Sigmoid colon (tissue), 3 donors: ENCODE measurements around the gene BPIFB3.

ENCODE experiments used
- POLR2A ChIP-seq, 2 donors: fragments of 450-650 bp; IDR thresholded peaks; one replicate each; pipeline ENCODE4 v1.6.1; 2016; ENCODE audit warnings: antibody characterized with exemption in 2 of 2, mild to moderate bottlenecking in 2 of 2, moderate library complexity in 2 of 2
- TF ChIP-seq, protein P1 (sequence below), 4 experiments: fragments of 450-650 bp in 3 of 4; fragments of 200-600 bp in 1 of 4; IDR thresholded peaks; one replicate each; pipeline ENCODE4 v1.5.1; 2016 to 2019; ENCODE audit warnings: antibody characterized with exemption in 4 of 4, mild to moderate bottlenecking in 3 of 4, moderate library complexity in 2 of 4

DNA sequence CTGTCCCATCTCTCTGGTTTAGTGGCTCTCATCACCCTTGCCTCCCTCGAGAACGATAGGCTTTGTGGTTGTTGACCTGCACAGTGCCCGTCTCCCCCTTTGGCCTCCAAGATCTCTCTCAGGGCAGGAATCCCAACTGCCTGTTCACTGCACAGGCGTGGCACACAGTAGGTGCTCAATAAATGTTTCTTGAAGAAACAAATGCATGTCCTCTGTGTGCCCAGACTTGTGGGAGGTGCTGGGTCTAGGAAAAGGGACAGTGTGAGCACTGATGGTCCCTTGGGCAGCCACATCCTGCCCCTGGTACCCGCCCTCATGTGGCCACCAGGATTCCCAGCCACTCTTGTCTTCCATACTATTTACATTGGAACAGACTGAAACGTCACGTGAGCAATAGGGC is 24.8 kb upstream of the BPIFB3 start:
- TF ChIP-seq, protein P1, sequence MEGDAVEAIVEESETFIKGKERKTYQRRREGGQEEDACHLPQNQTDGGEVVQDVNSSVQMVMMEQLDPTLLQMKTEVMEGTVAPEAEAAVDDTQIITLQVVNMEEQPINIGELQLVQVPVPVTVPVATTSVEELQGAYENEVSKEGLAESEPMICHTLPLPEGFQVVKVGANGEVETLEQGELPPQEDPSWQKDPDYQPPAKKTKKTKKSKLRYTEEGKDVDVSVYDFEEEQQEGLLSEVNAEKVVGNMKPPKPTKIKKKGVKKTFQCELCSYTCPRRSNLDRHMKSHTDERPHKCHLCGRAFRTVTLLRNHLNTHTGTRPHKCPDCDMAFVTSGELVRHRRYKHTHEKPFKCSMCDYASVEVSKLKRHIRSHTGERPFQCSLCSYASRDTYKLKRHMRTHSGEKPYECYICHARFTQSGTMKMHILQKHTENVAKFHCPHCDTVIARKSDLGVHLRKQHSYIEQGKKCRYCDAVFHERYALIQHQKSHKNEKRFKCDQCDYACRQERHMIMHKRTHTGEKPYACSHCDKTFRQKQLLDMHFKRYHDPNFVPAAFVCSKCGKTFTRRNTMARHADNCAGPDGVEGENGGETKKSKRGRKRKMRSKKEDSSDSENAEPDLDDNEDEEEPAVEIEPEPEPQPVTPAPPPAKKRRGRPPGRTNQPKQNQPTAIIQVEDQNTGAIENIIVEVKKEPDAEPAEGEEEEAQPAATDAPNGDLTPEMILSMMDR (IDR thresholded peaks at IDR 0.05): no peak
- TF ChIP-seq POLR2A (IDR thresholded peaks at IDR 0.05): no peak
